Anterior cingulate cortex (tissue), 58 donors: ENCODE measurements around the gene CREB5.

Source experiments
- DNase-seq, 58 donors: peaks; one replicate each; lab custom pipeline; 2025; lab: John Stamatoyannopoulos, UW

Gene CREB5

GRCh38 chr7:28433039-28433438 lies 20.7 kb downstream of the CREB5 start:
- DNase-seq, result no peak

- peak in 1 of 58 donors; percentile 6 for DNase-seq
Observed at GRCh38 chr7:28433699-28434219, 21.4 kb downstream of the CREB5 start.

- DNase-seq, result no peak
Observed at GRCh38 chr7:28434510-28434909, 22.2 kb downstream of the CREB5 start.

- DNase-seq, result no peak
Observed at GRCh38 chr7:28435152-28435551, 22.8 kb downstream of the CREB5 start.

- no peak for DNase-seq
Observed at GRCh38 chr7:28435732-28436378, 23.5 kb downstream of the CREB5 start.

GRCh38 chr7:28440055-28440601 lies 27.8 kb downstream of the CREB5 start:
- no peak for DNase-seq

- DNase-seq, result no peak
Observed at GRCh38 chr7:28442540-28443420, 30.5 kb downstream of the CREB5 start.

- no peak for DNase-seq
Observed at GRCh38 chr7:28446131-28446530, 33.8 kb downstream of the CREB5 start.

- no peak for DNase-seq
Observed at GRCh38 chr7:28447071-28447470, 34.8 kb downstream of the CREB5 start.

- no peak for DNase-seq
Observed at GRCh38 chr7:28448708-28449107, 36.4 kb downstream of the CREB5 start.

GRCh38 chr7:28452681-28453080 lies 40.4 kb downstream of the CREB5 start:
- no peak for DNase-seq

GRCh38 chr7:28455486-28455885 lies 43.2 kb downstream of the CREB5 start:
- DNase-seq, result no peak

- no peak for DNase-seq
Observed at GRCh38 chr7:28456044-28456443, 43.7 kb downstream of the CREB5 start.

- DNase-seq, result no peak
Observed at GRCh38 chr7:28458732-28459131, 46.4 kb downstream of the CREB5 start.

- DNase-seq, result no peak
Observed at GRCh38 chr7:28459306-28459705, 47.0 kb downstream of the CREB5 start.

- DNase-seq, result no peak
Observed at GRCh38 chr7:28465697-28466096, 53.4 kb downstream of the CREB5 start.

GRCh38 chr7:28466341-28466740 lies 54.0 kb downstream of the CREB5 start:
- no peak for DNase-seq

- no peak for DNase-seq
Observed at GRCh38 chr7:28466885-28467284, 54.6 kb downstream of the CREB5 start.

- no peak for DNase-seq
Observed at GRCh38 chr7:28469562-28469961, 57.2 kb downstream of the CREB5 start.

GRCh38 chr7:28470344-28470743 lies 58.0 kb downstream of the CREB5 start:
- peak in 1 of 58 donors; percentile 13 for DNase-seq

GRCh38 chr7:28472332-28472731 lies 60.0 kb downstream of the CREB5 start:
- no peak for DNase-seq
